Measurements from ENCODE around the gene TXK. TPM values are rescaled to one million over a fixed set of nuclear protein-coding genes. Genes with fewer than 3 reads are reported as not detected.

The TXK gene
- total RNA-seq, 2 donors from 2014 or later: 0.46 to 4.8 TPM

DNA sequence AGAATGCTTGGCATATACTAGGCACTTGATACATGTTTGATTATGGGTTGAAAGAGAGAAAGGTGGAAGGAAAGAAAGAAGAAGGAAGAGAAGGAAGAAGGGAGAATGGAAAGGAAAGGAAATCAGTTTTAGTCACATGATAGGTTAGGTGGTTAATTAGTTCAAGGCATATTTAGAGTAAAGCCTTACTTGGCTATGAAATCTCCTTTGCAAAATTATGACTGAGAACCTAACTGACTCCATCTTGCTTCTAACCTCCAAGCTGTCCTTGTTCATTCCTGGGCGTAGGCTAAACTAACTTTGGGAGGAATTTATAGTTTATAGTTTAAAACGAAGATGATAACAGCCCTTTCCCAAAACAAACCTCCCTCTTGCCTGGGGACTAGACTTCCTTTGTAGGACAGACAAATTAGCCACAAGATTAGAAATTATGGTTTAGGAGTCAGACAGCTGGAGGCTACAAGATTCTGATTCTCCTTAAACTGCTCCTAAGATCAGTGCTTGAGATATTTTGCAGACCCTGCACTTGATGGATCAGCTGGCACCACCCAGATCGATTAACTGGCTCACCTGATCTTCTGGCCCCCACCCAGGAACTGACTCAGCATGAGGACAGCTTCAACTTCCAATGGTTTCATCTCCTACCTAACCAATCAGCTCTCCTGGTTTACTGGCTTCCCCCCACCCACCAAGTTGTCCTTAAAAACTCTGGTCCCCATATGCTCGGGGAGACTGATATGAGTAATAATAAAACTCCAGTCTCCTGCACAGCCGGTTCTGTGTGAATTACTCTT, 55.0 kb downstream of the TXK start:
- DNase-seq (ENCODE audit: low spot score): no peak
- intact Hi-C loops (cut with DNase I): no loop called here
- no peak overlapping the region for H3K27ac ChIP-seq
- H3K9me3 ChIP-seq: no peaks in the 10 kb centered on the region
- H3K27me3 ChIP-seq (replicated peaks; ENCODE audit: insufficient read depth): no peaks in the 10 kb centered on the region
- H3K4me1 ChIP-seq (replicated peaks): no peaks in the 10 kb centered on the region
- TF ChIP-seq CTCF (IDR thresholded peaks at IDR 0.05) (no peak), POLR2A (IDR thresholded peaks at IDR 0.05) (no peak)
- H3K36me3 ChIP-seq: no peaks in the 10 kb centered on the region
- H3K4me3 ChIP-seq: no peak overlapping the region
- 72% methylated on average over 5 of the region's 5 CpGs for WGBS

GRCh38 chr4:48078425-48078824, 55.6 kb downstream of the TXK start:
- WGBS: 96% methylated on average over 2 of the region's 2 CpGs
- no peak overlapping the region for H3K27ac ChIP-seq
- intact Hi-C loops (cut with DNase I): no loop called here
- H3K36me3 ChIP-seq: no peaks in the 10 kb centered on the region
- H3K4me3 ChIP-seq: no peak overlapping the region
- DNase-seq (ENCODE audit: low spot score): no peak
- no peak for TF ChIP-seq CTCF (IDR thresholded peaks at IDR 0.05)
- TF ChIP-seq POLR2A (IDR thresholded peaks at IDR 0.05): no peak
- TF ChIP-seq POLR2AphosphoS5 (IDR thresholded peaks at IDR 0.05): no peak
- H3K9me3 ChIP-seq: no peaks in the 10 kb centered on the region
- H3K27me3 ChIP-seq (replicated peaks; ENCODE audit: insufficient read depth): no peaks in the 10 kb centered on the region
- H3K4me1 ChIP-seq (replicated peaks): no peaks in the 10 kb centered on the region

DNA sequence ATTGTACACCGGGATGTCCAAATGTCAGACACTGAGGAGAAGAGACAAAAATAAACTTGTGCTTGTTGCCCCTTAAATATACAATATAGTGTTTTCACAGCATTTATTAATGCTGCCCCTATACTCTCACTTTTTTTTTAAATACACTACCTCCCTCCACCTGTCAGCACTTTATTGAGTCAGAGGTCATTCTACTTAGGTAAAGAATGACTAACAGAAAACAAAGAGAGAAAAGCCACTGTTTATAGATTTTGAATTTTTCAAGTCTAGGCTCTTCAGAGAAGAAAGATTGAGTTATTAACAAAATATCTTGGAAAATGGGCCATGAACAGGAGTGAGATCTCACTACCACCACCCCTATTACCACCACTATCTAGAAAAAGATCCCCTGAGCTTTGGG, 59.4 kb downstream of the TXK start:
- Histone ChIP-seq H3K27ac (no peak overlapping the region), H3K27me3 (replicated peaks; ENCODE audit: insufficient read depth) (no peaks in the 10 kb centered on the region), H3K4me1 (replicated peaks) (no peaks in the 10 kb centered on the region), H3K36me3 (no peaks in the 10 kb centered on the region), H3K4me3 (no peak overlapping the region), H3K9me3 (no peaks in the 10 kb centered on the region)
- DNase-seq (ENCODE audit: low spot score): no peak
- TF ChIP-seq POLR2A (IDR thresholded peaks at IDR 0.05) (no peak), POLR2AphosphoS5 (IDR thresholded peaks at IDR 0.05) (no peak), CTCF (IDR thresholded peaks at IDR 0.05) (no peak)
- WGBS: 87% methylated on average over 1 of the region's 1 CpG
- intact Hi-C loops (cut with DNase I): no loop called here

GRCh38 chr4:48073567-48074103, 60.4 kb downstream of the TXK start:
- no peak for TF ChIP-seq POLR2AphosphoS5 (IDR thresholded peaks at IDR 0.05)
- TF ChIP-seq CTCF (IDR thresholded peaks at IDR 0.05): no peak
- TF ChIP-seq POLR2A (IDR thresholded peaks at IDR 0.05): no peak
- Histone ChIP-seq H3K4me3 (no peak overlapping the region), H3K4me1 (replicated peaks) (no peaks in the 10 kb centered on the region), H3K9me3 (no peaks in the 10 kb centered on the region), H3K36me3 (no peaks in the 10 kb centered on the region), H3K27me3 (replicated peaks; ENCODE audit: insufficient read depth) (no peaks in the 10 kb centered on the region), H3K27ac (no peak overlapping the region)
- WGBS: 31% methylated on average over 3 of the region's 3 CpGs
- no peak for DNase-seq (ENCODE audit: low spot score)
- intact Hi-C loops (cut with DNase I): no loop called here

DNA sequence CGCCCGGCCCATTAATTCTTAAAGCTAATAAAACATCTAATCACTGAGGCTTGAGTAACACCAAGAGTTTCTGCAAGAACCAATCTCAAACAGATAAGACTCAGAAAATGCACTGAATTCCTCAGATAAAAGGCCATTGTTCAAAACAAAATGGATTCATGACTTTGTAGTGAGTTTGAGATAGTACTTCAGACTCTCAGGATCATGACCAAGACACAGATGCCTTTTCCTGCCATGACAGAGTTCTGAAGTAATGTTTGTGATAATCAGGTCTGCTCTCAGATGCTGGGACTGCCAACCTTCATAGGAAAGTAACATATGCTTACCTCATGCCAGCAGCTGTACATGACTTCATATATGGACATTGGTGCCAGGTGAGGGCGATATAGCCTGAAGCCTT, 62.9 kb downstream of the TXK start:
- H3K27me3 ChIP-seq (replicated peaks; ENCODE audit: insufficient read depth): no peaks in the 10 kb centered on the region
- no peak for TF ChIP-seq POLR2AphosphoS5 (IDR thresholded peaks at IDR 0.05)
- no peak for TF ChIP-seq CTCF (IDR thresholded peaks at IDR 0.05)
- TF ChIP-seq POLR2A (IDR thresholded peaks at IDR 0.05): no peak
- H3K27ac ChIP-seq: no peak overlapping the region
- H3K4me3 ChIP-seq: no peak overlapping the region
- no peak for DNase-seq (ENCODE audit: low spot score)
- WGBS: 90% methylated on average over 3 of the region's 3 CpGs
- H3K9me3 ChIP-seq: no peaks in the 10 kb centered on the region
- H3K36me3 ChIP-seq: no peaks in the 10 kb centered on the region
- intact Hi-C loops (cut with DNase I): no loop called here
- no peaks in the 10 kb centered on the region for H3K4me1 ChIP-seq (replicated peaks)

Measured in prostate gland (tissue), 2 donors.